NCI-H1048 (cell line): ENCODE data around the gene TMBIM1.
A peak's percentile ranks its signal among the peaks of the same experiment; 100 is the strongest.

ENCODE experiments used
- DNase-seq: peaks from one replicate; lab custom pipeline; 2025; lab: John Stamatoyannopoulos, UW

TMBIM1 gene

GRCh38 chr2:218272531-218273212 is 19.6 kb downstream of the TMBIM1 start:
- DNase-seq, result peak; percentile 29

- no peak for DNase-seq
Observed at GRCh38 chr2:218271865-218272530, 20.3 kb downstream of the TMBIM1 start.

- DNase-seq, result no peak
Observed at GRCh38 chr2:218271487-218271797, 20.9 kb downstream of the TMBIM1 start.

GRCh38 chr2:218270721-218271486 is 21.4 kb downstream of the TMBIM1 start:
- no peak for DNase-seq

DNA sequence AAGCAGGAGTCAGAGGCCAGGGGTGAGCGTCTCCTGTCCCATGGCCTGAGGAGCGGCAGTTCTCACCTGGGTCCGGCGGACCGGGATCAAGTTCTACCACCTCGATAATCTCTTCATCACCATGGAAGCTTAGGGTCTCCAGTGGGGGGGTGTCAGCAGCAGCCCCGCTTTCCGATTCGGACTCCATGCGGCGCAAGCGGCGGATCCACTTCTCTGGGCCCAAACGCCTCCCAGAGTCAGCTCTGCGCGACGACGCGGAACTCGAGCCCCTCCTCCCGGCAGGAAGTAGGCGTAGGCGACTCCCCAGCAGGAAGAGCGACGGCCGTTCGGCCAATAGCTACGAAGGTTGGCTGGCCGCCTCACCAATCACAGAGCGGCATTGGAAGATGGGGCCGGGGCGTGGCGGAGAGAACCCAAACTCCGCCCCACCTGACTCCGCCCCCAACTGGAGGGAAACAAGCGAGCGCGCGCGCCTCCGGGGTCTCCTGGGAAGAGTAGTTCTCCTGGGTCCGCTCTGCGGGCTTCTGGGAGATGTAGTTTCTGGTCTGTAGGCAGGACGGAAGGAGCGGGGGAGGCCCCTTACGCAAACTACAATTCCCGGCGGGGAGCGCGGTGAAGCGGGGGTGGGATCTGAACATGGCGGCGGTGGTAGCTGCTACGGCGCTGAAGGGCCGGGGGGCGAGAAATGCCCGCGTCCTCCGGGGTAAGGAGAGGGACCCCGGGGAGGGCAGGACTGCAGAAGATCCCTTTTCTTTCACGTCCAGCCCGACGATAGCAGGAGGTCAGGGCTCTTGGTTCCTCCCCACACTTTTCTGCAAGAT is 22.2 kb downstream of the TMBIM1 start, which contains the start of the genes AAMP and PNKD:
AAMP (minus strand) TSS at position 238 of the 821 bp plus-strand sequence; CDS start at position 187, 51 bp downstream.
PNKD (plus strand) TSS at position 620 of the 821 bp plus-strand sequence; CDS start at position 637, 17 bp downstream.
- peak; percentile 97 for DNase-seq

DNA sequence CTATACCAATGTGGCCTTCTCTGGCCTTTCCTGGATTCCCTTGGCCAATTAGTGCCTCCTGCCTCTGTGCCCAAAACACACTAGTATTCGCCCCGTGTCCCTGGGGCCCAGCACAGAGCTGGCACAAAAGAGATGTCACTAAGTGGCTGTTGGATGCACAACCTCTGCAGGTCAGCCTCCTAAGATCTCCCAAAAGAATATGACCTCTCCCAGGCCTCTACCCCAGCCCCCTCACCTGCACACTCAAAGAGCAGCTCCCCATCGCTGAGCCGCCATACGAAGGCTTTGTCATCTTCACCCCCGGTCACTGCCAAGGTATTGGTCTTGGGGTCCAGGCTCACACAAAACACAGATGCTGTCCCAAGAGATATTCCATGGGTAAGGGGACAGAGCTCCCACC is 25.0 kb downstream of the TMBIM1 start:
- no peak for DNase-seq

DNA sequence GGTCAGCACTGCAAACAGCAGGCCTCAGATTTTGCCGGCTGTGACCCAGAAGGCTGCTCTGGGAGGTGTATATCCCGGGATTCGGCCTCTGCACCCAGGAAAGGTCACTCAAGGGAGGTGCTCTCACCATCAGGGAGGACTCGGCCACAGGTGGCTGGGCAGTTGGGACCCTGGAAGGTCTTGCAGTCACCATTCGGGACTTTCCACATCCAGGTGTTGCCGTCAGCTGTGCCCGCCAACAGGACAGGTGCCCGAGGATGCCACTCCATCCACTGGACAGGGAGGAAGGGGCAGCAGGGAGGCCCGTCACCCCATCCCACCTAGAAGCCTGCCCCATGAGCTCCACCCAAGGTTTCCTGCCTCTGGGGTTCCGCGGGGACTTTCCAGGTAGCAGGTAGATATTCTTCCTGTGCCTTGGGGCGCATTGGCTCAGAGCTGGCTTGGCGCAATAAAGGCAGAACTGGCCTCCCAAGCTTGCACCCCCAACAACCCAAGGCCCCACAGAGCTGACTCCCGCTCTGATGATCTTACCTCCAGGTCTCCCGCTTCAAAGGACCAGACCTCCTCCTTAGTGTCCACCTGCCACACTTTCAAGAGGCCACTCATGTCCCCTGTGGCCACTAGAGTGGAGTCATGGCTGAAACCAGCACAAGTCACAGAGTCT is 25.9 kb downstream of the TMBIM1 start:
- no peak for DNase-seq

- DNase-seq, result no peak
Observed at GRCh38 chr2:218265626-218266025, 26.7 kb downstream of the TMBIM1 start.

GRCh38 chr2:218264773-218265561 is 27.3 kb downstream of the TMBIM1 start:
- no peak for DNase-seq

DNA sequence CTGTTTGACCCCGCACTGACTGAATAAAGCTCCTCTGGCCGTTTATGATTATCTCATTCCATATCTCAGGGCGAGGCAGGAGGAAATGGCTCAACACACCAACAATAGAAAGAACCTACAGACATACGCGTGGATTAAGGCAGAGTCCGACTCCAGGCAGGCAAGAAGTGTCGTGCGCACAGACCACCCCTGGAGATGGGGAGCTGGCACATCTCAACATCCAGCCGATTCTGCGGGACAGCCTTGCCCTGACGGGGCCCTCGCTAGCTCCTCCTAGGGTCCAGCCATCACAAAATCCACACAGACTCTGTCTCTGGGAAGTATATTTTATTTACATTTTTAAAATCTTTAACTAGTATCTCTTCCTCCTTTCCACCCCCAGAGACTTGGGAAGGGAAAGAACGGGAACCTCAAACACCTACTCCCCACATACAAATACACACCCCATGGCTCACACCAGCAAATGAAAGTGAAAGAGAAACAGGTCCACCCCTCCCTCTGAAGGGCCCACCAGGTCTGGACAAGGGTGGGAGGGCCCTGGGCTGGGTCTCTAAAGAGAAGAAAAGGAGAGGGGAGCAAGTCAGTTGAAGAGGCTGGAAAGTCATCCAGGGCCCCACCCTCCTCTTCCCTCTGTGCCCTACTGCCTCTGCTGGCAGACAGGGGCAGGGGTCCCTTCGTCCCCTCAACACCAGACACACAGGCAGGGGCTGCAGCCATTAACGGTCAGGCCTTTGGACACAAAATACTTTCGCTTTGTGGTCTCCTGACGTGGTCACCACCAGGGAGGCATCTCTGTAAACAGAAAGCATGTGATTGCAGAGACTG is 28.3 kb downstream of the TMBIM1 start:
- no peak for DNase-seq

GRCh38 chr2:218262631-218263586 is 29.4 kb downstream of the TMBIM1 start:
- DNase-seq, result no peak

- no peak for DNase-seq
Observed at GRCh38 chr2:218262237-218262600, 30.1 kb downstream of the TMBIM1 start.

DNA sequence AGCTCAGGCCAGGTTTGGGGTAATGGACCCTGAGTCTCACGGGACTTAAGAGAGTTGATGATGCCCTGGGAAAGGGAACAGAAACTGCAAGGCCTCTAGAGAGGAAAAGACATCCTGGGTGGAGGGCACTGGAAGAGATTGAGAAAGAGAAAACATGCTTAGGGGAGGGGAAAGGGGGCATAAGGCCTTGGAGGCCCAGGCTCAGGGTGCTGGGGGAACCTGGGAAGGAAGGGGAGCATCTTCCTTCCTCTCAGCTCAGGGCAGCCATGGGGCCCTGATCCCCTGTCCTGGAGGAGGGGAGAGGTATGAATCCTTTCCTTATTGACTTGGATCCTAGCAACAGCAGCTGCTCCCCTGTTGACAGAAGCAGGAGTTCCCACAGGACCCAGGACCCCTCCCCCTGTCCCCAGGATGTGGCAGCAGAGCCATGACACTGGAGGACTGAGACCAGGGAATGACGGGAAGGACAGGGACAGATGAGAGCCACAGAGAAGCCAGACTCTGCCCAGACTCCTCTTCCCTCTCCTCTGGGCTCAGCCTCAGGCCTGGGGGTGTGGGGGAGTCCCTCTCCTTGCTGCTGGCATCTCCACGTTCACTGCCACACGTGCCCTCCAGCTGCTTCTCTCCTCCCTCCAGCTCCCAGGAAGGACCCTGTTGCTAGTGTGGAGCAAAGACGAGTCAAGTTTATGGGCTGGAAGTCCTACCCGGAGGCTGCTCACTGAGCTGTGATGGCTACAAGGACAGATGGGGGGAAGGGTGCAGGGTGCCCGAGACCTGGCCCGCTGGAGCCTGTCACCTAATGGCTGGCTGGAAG is 30.7 kb downstream of the TMBIM1 start:
- no peak for DNase-seq

GRCh38 chr2:218260742-218261422 is 31.4 kb downstream of the TMBIM1 start, which contains the start of gene GPBAR1:
GPBAR1 (plus strand) TSS chr2:218261015; CDS start chr2:218262725, 1,710 bp downstream.
- DNase-seq, result no peak

GRCh38 chr2:218260166-218260565 is 32.1 kb downstream of the TMBIM1 start:
- DNase-seq, result no peak

GRCh38 chr2:218259099-218259961 is 33.0 kb downstream of the TMBIM1 start:
- no peak for DNase-seq
